ENCODE measurements around the gene SPATA24.
"Not testable (repeated sequence)": the region's sequence is repeated elsewhere in the genome, so short reads cannot be mapped to it uniquely, and the experiment has no call there.

The SPATA24 gene

GRCh38 chr5:139371482-139372435 lies 32.1 kb downstream of the SPATA24 start:
- no peaks in the 10 kb centered on the region for H3K9me3 ChIP-seq (ENCODE audit: control insufficient read depth in 2 of 2, low read length in 2 of 2)
- H3K36me3 ChIP-seq (ENCODE audit: control insufficient read depth in 2 of 2, insufficient read depth in 2 of 2, low read length in 2 of 2) = peaks cover 17 to 23% of the 10 kb centered on the region in 2 donors
- no peak overlapping the region for H3K9ac ChIP-seq (ENCODE audit: low read depth in 1 of 2, low read length in 2 of 2)
- no peak overlapping the region for H3K4me3 ChIP-seq (ENCODE audit: low read length in 2 of 2)
- H3K27me3 ChIP-seq (ENCODE audit: control insufficient read depth in 2 of 2, insufficient read depth in 2 of 2, low read length in 2 of 2) = no peaks in the 10 kb centered on the region
- H3K4me1 ChIP-seq (ENCODE audit: control insufficient read depth in 2 of 2, insufficient read depth in 2 of 2, low read length in 2 of 2) = peaks cover 9 to 14% of the 10 kb centered on the region in 2 donors
- no peak overlapping the region for H3K27ac ChIP-seq (ENCODE audit: low read depth in 2 of 2, low read length in 2 of 2)

GRCh38 chr5:139369181-139369580 lies 34.7 kb downstream of the SPATA24 start:
- Histone ChIP-seq H3K4me1 (ENCODE audit: control insufficient read depth in 2 of 2, insufficient read depth in 2 of 2, low read length in 2 of 2) (peaks cover 1 to 9% of the 10 kb centered on the region in 2 donors), H3K4me3 (ENCODE audit: low read length in 2 of 2) (no peak overlapping the region), H3K27me3 (ENCODE audit: control insufficient read depth in 2 of 2, insufficient read depth in 2 of 2, low read length in 2 of 2) (no peaks in the 10 kb centered on the region), H3K36me3 (ENCODE audit: control insufficient read depth in 2 of 2, insufficient read depth in 2 of 2, low read length in 2 of 2) (peaks cover 32 to 38% of the 10 kb centered on the region in 2 donors), H3K27ac (ENCODE audit: low read depth in 2 of 2, low read length in 2 of 2) (no peak overlapping the region), H3K9ac (ENCODE audit: low read depth in 1 of 2, low read length in 2 of 2) (no peak overlapping the region), H3K9me3 (ENCODE audit: control insufficient read depth in 2 of 2, low read length in 2 of 2) (no peaks in the 10 kb centered on the region)

- Histone ChIP-seq H3K27me3 (ENCODE audit: control insufficient read depth in 2 of 2, insufficient read depth in 2 of 2, low read length in 2 of 2) (no peaks in the 10 kb centered on the region), H3K9ac (ENCODE audit: low read depth in 1 of 2, low read length in 2 of 2) (no peak overlapping the region), H3K36me3 (ENCODE audit: control insufficient read depth in 2 of 2, insufficient read depth in 2 of 2, low read length in 2 of 2) (peaks cover 37 to 43% of the 10 kb centered on the region in 2 donors), H3K4me3 (ENCODE audit: low read length in 2 of 2) (no peak overlapping the region), H3K27ac (ENCODE audit: low read depth in 2 of 2, low read length in 2 of 2) (no peak overlapping the region), H3K4me1 (ENCODE audit: control insufficient read depth in 2 of 2, insufficient read depth in 2 of 2, low read length in 2 of 2) (peaks cover 0 to 5% of the 10 kb centered on the region in 2 donors), H3K9me3 (ENCODE audit: control insufficient read depth in 2 of 2, low read length in 2 of 2) (no peaks in the 10 kb centered on the region)
Measured at GRCh38 chr5:139368613-139369012, 35.3 kb downstream of the SPATA24 start.

GRCh38 chr5:139364466-139364865 lies 39.4 kb downstream of the SPATA24 start:
- H3K4me1 ChIP-seq (ENCODE audit: control insufficient read depth in 2 of 2, insufficient read depth in 2 of 2, low read length in 2 of 2) = no peaks in the 10 kb centered on the region
- peaks cover 31 to 32% of the 10 kb centered on the region in 2 donors for H3K36me3 ChIP-seq (ENCODE audit: control insufficient read depth in 2 of 2, insufficient read depth in 2 of 2, low read length in 2 of 2)
- no peak overlapping the region for H3K27ac ChIP-seq (ENCODE audit: low read depth in 2 of 2, low read length in 2 of 2)
- H3K4me3 ChIP-seq (ENCODE audit: low read length in 2 of 2) = no peak overlapping the region
- no peaks in the 10 kb centered on the region for H3K9me3 ChIP-seq (ENCODE audit: control insufficient read depth in 2 of 2, low read length in 2 of 2)
- H3K9ac ChIP-seq (ENCODE audit: low read depth in 1 of 2, low read length in 2 of 2) = no peak overlapping the region
- no peaks in the 10 kb centered on the region for H3K27me3 ChIP-seq (ENCODE audit: control insufficient read depth in 2 of 2, insufficient read depth in 2 of 2, low read length in 2 of 2)

- Histone ChIP-seq H3K4me1 (ENCODE audit: control insufficient read depth in 2 of 2, insufficient read depth in 2 of 2, low read length in 2 of 2) (no peaks in the 10 kb centered on the region), H3K9ac (ENCODE audit: low read depth in 1 of 2, low read length in 2 of 2) (no peak overlapping the region), H3K4me3 (ENCODE audit: low read length in 2 of 2) (no peak overlapping the region), H3K36me3 (ENCODE audit: control insufficient read depth in 2 of 2, insufficient read depth in 2 of 2, low read length in 2 of 2) (peaks cover 28 to 32% of the 10 kb centered on the region in 2 donors), H3K27me3 (ENCODE audit: control insufficient read depth in 2 of 2, insufficient read depth in 2 of 2, low read length in 2 of 2) (no peaks in the 10 kb centered on the region), H3K9me3 (ENCODE audit: control insufficient read depth in 2 of 2, low read length in 2 of 2) (no peaks in the 10 kb centered on the region), H3K27ac (ENCODE audit: low read depth in 2 of 2, low read length in 2 of 2) (no peak overlapping the region)
Measured at GRCh38 chr5:139363937-139364336, 40.0 kb downstream of the SPATA24 start.

GRCh38 chr5:139361835-139362429 lies 42.0 kb downstream of the SPATA24 start:
- no peaks in the 10 kb centered on the region for H3K9me3 ChIP-seq (ENCODE audit: control insufficient read depth in 2 of 2, low read length in 2 of 2)
- no peak overlapping the region for H3K27ac ChIP-seq (ENCODE audit: low read depth in 2 of 2, low read length in 2 of 2)
- H3K4me1 ChIP-seq (ENCODE audit: control insufficient read depth in 2 of 2, insufficient read depth in 2 of 2, low read length in 2 of 2) = no peaks in the 10 kb centered on the region
- H3K27me3 ChIP-seq (ENCODE audit: control insufficient read depth in 2 of 2, insufficient read depth in 2 of 2, low read length in 2 of 2) = no peaks in the 10 kb centered on the region
- H3K4me3 ChIP-seq (ENCODE audit: low read length in 2 of 2) = no peak overlapping the region
- peaks cover 25 to 31% of the 10 kb centered on the region in 2 donors for H3K36me3 ChIP-seq (ENCODE audit: control insufficient read depth in 2 of 2, insufficient read depth in 2 of 2, low read length in 2 of 2)
- H3K9ac ChIP-seq (ENCODE audit: low read depth in 1 of 2, low read length in 2 of 2) = no peak overlapping the region

GRCh38 chr5:139360384-139360783 lies 43.5 kb downstream of the SPATA24 start:
- no peaks in the 10 kb centered on the region for H3K9me3 ChIP-seq (ENCODE audit: control insufficient read depth in 2 of 2, low read length in 2 of 2)
- no peak overlapping the region for H3K27ac ChIP-seq (ENCODE audit: low read depth in 2 of 2, low read length in 2 of 2)
- H3K4me1 ChIP-seq (ENCODE audit: control insufficient read depth in 2 of 2, insufficient read depth in 2 of 2, low read length in 2 of 2) = no peaks in the 10 kb centered on the region
- H3K9ac ChIP-seq (ENCODE audit: low read depth in 1 of 2, low read length in 2 of 2) = no peak overlapping the region
- H3K27me3 ChIP-seq (ENCODE audit: control insufficient read depth in 2 of 2, insufficient read depth in 2 of 2, low read length in 2 of 2) = no peaks in the 10 kb centered on the region
- peaks cover 11 to 21% of the 10 kb centered on the region in 2 donors for H3K36me3 ChIP-seq (ENCODE audit: control insufficient read depth in 2 of 2, insufficient read depth in 2 of 2, low read length in 2 of 2)
- no peak overlapping the region for H3K4me3 ChIP-seq (ENCODE audit: low read length in 2 of 2)

GRCh38 chr5:139358064-139358463 lies 45.8 kb downstream of the SPATA24 start:
- no peaks in the 10 kb centered on the region for H3K9me3 ChIP-seq (ENCODE audit: control insufficient read depth in 2 of 2, low read length in 2 of 2)
- no peaks in the 10 kb centered on the region for H3K4me1 ChIP-seq (ENCODE audit: control insufficient read depth in 2 of 2, insufficient read depth in 2 of 2, low read length in 2 of 2)
- H3K4me3 ChIP-seq (ENCODE audit: low read length in 2 of 2) = no peak overlapping the region
- peaks cover 0 to 10% of the 10 kb centered on the region in 2 donors for H3K36me3 ChIP-seq (ENCODE audit: control insufficient read depth in 2 of 2, insufficient read depth in 2 of 2, low read length in 2 of 2)
- no peak overlapping the region for H3K27ac ChIP-seq (ENCODE audit: low read depth in 2 of 2, low read length in 2 of 2)
- no peak overlapping the region for H3K9ac ChIP-seq (ENCODE audit: low read depth in 1 of 2, low read length in 2 of 2)
- H3K27me3 ChIP-seq (ENCODE audit: control insufficient read depth in 2 of 2, insufficient read depth in 2 of 2, low read length in 2 of 2) = no peaks in the 10 kb centered on the region

- H3K27me3 ChIP-seq (ENCODE audit: control insufficient read depth in 2 of 2, insufficient read depth in 2 of 2, low read length in 2 of 2); H3K4me3 ChIP-seq (ENCODE audit: low read length in 2 of 2); H3K27ac ChIP-seq (ENCODE audit: low read depth in 2 of 2, low read length in 2 of 2); H3K9ac ChIP-seq (ENCODE audit: low read depth in 1 of 2, low read length in 2 of 2); H3K9me3 ChIP-seq (ENCODE audit: control insufficient read depth in 2 of 2, low read length in 2 of 2); H3K36me3 ChIP-seq (ENCODE audit: control insufficient read depth in 2 of 2, insufficient read depth in 2 of 2, low read length in 2 of 2); H3K4me1 ChIP-seq (ENCODE audit: control insufficient read depth in 2 of 2, insufficient read depth in 2 of 2, low read length in 2 of 2): not testable (repeated sequence)
Measured at GRCh38 chr5:139355900-139356299, 48.0 kb downstream of the SPATA24 start.

GRCh38 chr5:139354186-139354585 lies 49.7 kb downstream of the SPATA24 start:
- Histone ChIP-seq H3K4me1 (ENCODE audit: control insufficient read depth in 2 of 2, insufficient read depth in 2 of 2, low read length in 2 of 2) (no peaks in the 10 kb centered on the region), H3K27ac (ENCODE audit: low read depth in 2 of 2, low read length in 2 of 2) (no peak overlapping the region), H3K36me3 (ENCODE audit: control insufficient read depth in 2 of 2, insufficient read depth in 2 of 2, low read length in 2 of 2) (peaks cover 0 to 10% of the 10 kb centered on the region in 2 donors), H3K9ac (ENCODE audit: low read depth in 1 of 2, low read length in 2 of 2) (no peak overlapping the region), H3K4me3 (ENCODE audit: low read length in 2 of 2) (no peak overlapping the region), H3K9me3 (ENCODE audit: control insufficient read depth in 2 of 2, low read length in 2 of 2) (no peaks in the 10 kb centered on the region), H3K27me3 (ENCODE audit: control insufficient read depth in 2 of 2, insufficient read depth in 2 of 2, low read length in 2 of 2) (no peaks in the 10 kb centered on the region)

Measured in mucosa of rectum (tissue), 2 donors.